Breast epithelium (tissue), 4 donors: ENCODE measurements around the gene RBM39. TPM values are rescaled to one million over a fixed set of nuclear protein-coding genes. Genes with fewer than 3 reads are reported as not detected.

ENCODE experiments used
- DNase-seq, 2 donors: peaks; one replicate each; pipeline ENCODE4 v3.0.0-alpha.2; 2019; ENCODE audit warnings: low spot score in 2 of 2
- H3K27ac ChIP-seq, 2 donors: fragments of 200-600 bp; sonication (generic) in 1 of 2; one replicate each; pipeline ENCODE4 v1.5.1; 2016 to 2019; ENCODE audit warnings: mild to moderate bottlenecking in 1 of 2
- H3K27me3 ChIP-seq, 2 donors: fragments of 200-600 bp; sonication (generic) in 1 of 2; one replicate each; pipeline versions ENCODE4 v1.5.1 to v1.6.0; 2017 to 2019; ENCODE audit warnings: control low read depth in 1 of 2, mild to moderate bottlenecking in 1 of 2
- H3K36me3 ChIP-seq: fragments of 200-600 bp; one replicate; pipeline ENCODE4 v1.5.1; 2019
- H3K4me1 ChIP-seq, 2 donors: fragments of 200-600 bp; sonication (generic); one replicate each; pipeline ENCODE4 v1.5.1; 2016 to 2019; ENCODE audit warnings: control low read depth in 1 of 2
- H3K4me3 ChIP-seq, 3 donors: fragments of 200-600 bp; sonication (generic); 1 replicate in 2 of 3; 2 replicates in 1 of 3; pipeline ENCODE4 v1.5.1; 2016 to 2019; ENCODE audit warnings: mild to moderate bottlenecking in 3 of 3, moderate library complexity in 2 of 3
- H3K9me3 ChIP-seq, 2 donors: fragments of 200-600 bp; sonication (generic) in 1 of 2; one replicate each; pipeline ENCODE4 v1.5.1; 2016 to 2019; ENCODE audit warnings: control low read depth in 1 of 2
- CTCF ChIP-seq, 3 donors: fragments of 450-650 bp; IDR thresholded peaks; one replicate each; pipeline ENCODE4 v1.5.1; 2016 to 2017; ENCODE audit warnings: antibody characterized with exemption in 3 of 3, mild to moderate bottlenecking in 3 of 3, moderate library complexity in 3 of 3
- POLR2A ChIP-seq: fragments of 450-650 bp; IDR thresholded peaks from one replicate; pipeline ENCODE4 v1.6.1; 2016; ENCODE audit warnings: antibody characterized with exemption, mild to moderate bottlenecking, moderate library complexity
- POLR2AphosphoS5 ChIP-seq, 3 donors: sonication (generic); formaldehyde crosslinking; IDR thresholded peaks; one replicate each; pipeline ENCODE4 v1.6.1; 2017; ENCODE audit warnings: antibody characterized with exemption in 3 of 3
- intact Hi-C: fragments of 100-400 bp; cut with DNase I; formaldehyde crosslinking; loops from one replicate; pipeline ENCODE4 v1.15.1; 2023; ENCODE audit warnings: low total_unique reads
- total RNA-seq, 3 donors: library from RNA; depleted of rRNA; stranded (reverse); fragments of >200 nt; gene quantifications; one replicate each; pipeline ENCODE4 v1.1.0, GENCODE V29; 2016

The RBM39 gene
- total RNA-seq, 3 donors from 2014 or later = 305 to 660 (median 527) TPM

GRCh38 chr20:35732644-35732982 lies 9.4 kb downstream of the RBM39 start:
- DNase-seq = no peak
- Histone ChIP-seq H3K27ac (no peak overlapping the region), H3K27me3 (no peaks in the 10 kb centered on the region), H3K4me3 (no peak overlapping the region), H3K4me1 (peaks cover 5 to 28% of the 10 kb centered on the region in 2 donors), H3K36me3 (peaks cover 5% of the 10 kb centered on the region), H3K9me3 (no peaks in the 10 kb centered on the region)
- intact Hi-C loops = no loop called here
- TF ChIP-seq POLR2A (no peak), CTCF (IDR thresholded peaks at IDR 0.05) (no peak), POLR2AphosphoS5 (IDR thresholded peaks at IDR 0.05) (no peak)

- H3K4me1 ChIP-seq = peaks cover 5 to 28% of the 10 kb centered on the region in 2 donors
- H3K27ac ChIP-seq = no peak overlapping the region
- TF ChIP-seq CTCF (IDR thresholded peaks at IDR 0.05) (no peak), POLR2AphosphoS5 (IDR thresholded peaks at IDR 0.05) (no peak), POLR2A (no peak)
- intact Hi-C loops = no loop called here
- H3K9me3 ChIP-seq = no peaks in the 10 kb centered on the region
- no peak for DNase-seq
- H3K4me3 ChIP-seq = no peak overlapping the region
- H3K27me3 ChIP-seq = no peaks in the 10 kb centered on the region
- H3K36me3 ChIP-seq = peaks cover 5% of the 10 kb centered on the region
These were observed 10.0 kb downstream of the RBM39 start for GRCh38 chr20:35731862-35732643.

GRCh38 chr20:35731469-35731788 lies 10.6 kb downstream of the RBM39 start:
- Histone ChIP-seq H3K4me3 (no peak overlapping the region), H3K36me3 (peaks cover 5% of the 10 kb centered on the region), H3K27me3 (no peaks in the 10 kb centered on the region), H3K4me1 (peaks cover 5 to 26% of the 10 kb centered on the region in 2 donors), H3K9me3 (no peaks in the 10 kb centered on the region), H3K27ac (no peak overlapping the region)
- no peak for TF ChIP-seq CTCF (IDR thresholded peaks at IDR 0.05)
- TF ChIP-seq POLR2AphosphoS5 (IDR thresholded peaks at IDR 0.05) = no peak
- TF ChIP-seq POLR2A = no peak
- no peak for DNase-seq
- intact Hi-C loops = no loop called here

- Histone ChIP-seq H3K9me3 (no peaks in the 10 kb centered on the region), H3K4me3 (no peak overlapping the region), H3K27ac (no peak overlapping the region), H3K27me3 (no peaks in the 10 kb centered on the region), H3K4me1 (peaks cover 5 to 20% of the 10 kb centered on the region in 2 donors), H3K36me3 (peaks cover 5% of the 10 kb centered on the region)
- TF ChIP-seq POLR2AphosphoS5 (IDR thresholded peaks at IDR 0.05) = no peak
- no peak for TF ChIP-seq POLR2A
- no peak for TF ChIP-seq CTCF (IDR thresholded peaks at IDR 0.05)
- no peak for DNase-seq
- intact Hi-C loops = no loop called here
These were observed 11.2 kb downstream of the RBM39 start for GRCh38 chr20:35730583-35731468.
